Progenitor cell of endocrine pancreas (in vitro differentiated cells): Measurements from ENCODE around the gene AOX1. TPM values are rescaled to one million over a fixed set of nuclear protein-coding genes. Genes with fewer than 3 reads are reported as not detected.

Experiments
- DNase-seq: peaks from one replicate; pipeline ENCODE4 v3.0.0; 2021; ENCODE audit warnings: low spot score; ENCODE audit not compliant: unreplicated experiment
- H3K27ac Mint-ChIP-seq: 2 replicates; pipeline ENCODE4 v1.8.0; 2021; ENCODE audit warnings: mild to moderate bottlenecking, moderate library complexity, mixed read lengths
- H3K27me3 Mint-ChIP-seq: 2 replicates; pipeline ENCODE4 v1.8.0; 2021; ENCODE audit warnings: mixed read lengths
- H3K36me3 Mint-ChIP-seq: 2 replicates; pipeline ENCODE4 v1.8.0; 2022; ENCODE audit warnings: mixed read lengths; ENCODE audit not compliant: insufficient read depth
- H3K4me1 Mint-ChIP-seq: 2 replicates; pipeline ENCODE4 v1.8.0; 2021; ENCODE audit warnings: low read depth, mixed read lengths
- H3K4me3 Mint-ChIP-seq: 2 replicates; pipeline ENCODE4 v1.8.0; 2021; ENCODE audit warnings: low read depth, mild to moderate bottlenecking, moderate library complexity, mixed read lengths
- H3K9me3 Mint-ChIP-seq: 2 replicates; pipeline ENCODE4 v1.8.0; 2021; ENCODE audit warnings: low read depth, mixed read lengths
- total RNA-seq: library from RNA; stranded (reverse); gene quantifications from 2 replicates; pipeline ENCODE4 v1.2.1, GENCODE V29; 2021
- TF ChIP-seq, protein P1 (sequence below): fragments of 200-600 bp; sonication (generic); IDR thresholded peaks from one replicate; pipeline ENCODE4 v1.5.0; 2021; ENCODE audit warnings: antibody characterized with exemption, mild to moderate bottlenecking; ENCODE audit not compliant: unreplicated experiment

Gene AOX1
- total RNA-seq, 1 donor from 2014 or later, result 4.1 TPM

DNA sequence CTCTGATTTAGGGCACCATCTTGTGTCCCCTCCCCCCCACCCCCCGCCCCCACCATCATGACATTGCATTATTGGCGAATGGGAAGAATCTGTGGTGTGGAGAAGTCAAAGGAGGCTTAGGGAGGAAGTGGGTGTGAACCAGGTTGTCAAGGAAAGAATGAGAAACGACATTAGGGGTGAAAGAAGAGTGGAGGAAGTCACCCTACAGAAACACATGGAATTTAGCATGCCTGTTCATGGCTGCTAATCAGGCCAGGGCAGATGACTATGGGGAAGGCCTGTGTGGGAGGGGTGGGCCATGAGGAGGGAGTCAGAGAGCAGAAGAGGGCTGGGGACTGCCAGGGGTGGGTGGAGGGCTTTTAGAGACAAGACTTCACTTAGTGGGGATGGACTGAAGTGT is 81.6 kb downstream of the AOX1 start:
- DNase-seq, result no peak
- Mint-ChIP-seq H3K36me3 (peaks cover 3% of the 10 kb centered on the region), H3K4me1 (peaks cover 3% of the 10 kb centered on the region), H3K9me3 (no peaks in the 10 kb centered on the region), H3K27ac (no peak overlapping the region), H3K27me3 (no peaks in the 10 kb centered on the region), H3K4me3 (no peak overlapping the region)
- TF ChIP-seq, protein P1, sequence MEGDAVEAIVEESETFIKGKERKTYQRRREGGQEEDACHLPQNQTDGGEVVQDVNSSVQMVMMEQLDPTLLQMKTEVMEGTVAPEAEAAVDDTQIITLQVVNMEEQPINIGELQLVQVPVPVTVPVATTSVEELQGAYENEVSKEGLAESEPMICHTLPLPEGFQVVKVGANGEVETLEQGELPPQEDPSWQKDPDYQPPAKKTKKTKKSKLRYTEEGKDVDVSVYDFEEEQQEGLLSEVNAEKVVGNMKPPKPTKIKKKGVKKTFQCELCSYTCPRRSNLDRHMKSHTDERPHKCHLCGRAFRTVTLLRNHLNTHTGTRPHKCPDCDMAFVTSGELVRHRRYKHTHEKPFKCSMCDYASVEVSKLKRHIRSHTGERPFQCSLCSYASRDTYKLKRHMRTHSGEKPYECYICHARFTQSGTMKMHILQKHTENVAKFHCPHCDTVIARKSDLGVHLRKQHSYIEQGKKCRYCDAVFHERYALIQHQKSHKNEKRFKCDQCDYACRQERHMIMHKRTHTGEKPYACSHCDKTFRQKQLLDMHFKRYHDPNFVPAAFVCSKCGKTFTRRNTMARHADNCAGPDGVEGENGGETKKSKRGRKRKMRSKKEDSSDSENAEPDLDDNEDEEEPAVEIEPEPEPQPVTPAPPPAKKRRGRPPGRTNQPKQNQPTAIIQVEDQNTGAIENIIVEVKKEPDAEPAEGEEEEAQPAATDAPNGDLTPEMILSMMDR, result no peak

DNA sequence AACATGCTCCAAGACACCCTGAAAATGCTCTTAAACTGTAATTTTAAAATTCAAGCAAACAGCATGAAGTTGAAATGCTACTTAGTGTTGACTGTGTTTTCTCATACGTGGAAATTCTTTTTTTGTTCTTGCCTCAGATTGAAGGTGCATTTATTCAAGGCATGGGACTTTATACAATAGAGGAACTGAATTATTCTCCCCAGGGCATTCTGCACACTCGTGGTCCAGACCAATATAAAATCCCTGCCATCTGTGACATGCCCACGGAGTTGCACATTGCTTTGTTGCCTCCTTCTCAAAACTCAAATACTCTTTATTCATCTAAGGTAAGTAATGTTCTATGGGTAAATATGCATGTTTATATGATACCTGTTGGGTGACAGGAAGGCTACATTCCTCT is 82.7 kb downstream of the AOX1 start:
- no peak for DNase-seq
- peaks cover 3% of the 10 kb centered on the region for H3K4me1 Mint-ChIP-seq
- H3K27ac Mint-ChIP-seq, result no peak overlapping the region
- H3K9me3 Mint-ChIP-seq, result no peaks in the 10 kb centered on the region
- H3K36me3 Mint-ChIP-seq, result peaks cover 3% of the 10 kb centered on the region
- no peaks in the 10 kb centered on the region for H3K27me3 Mint-ChIP-seq
- no peak overlapping the region for H3K4me3 Mint-ChIP-seq
- TF ChIP-seq, protein P1, result no peak

DNA sequence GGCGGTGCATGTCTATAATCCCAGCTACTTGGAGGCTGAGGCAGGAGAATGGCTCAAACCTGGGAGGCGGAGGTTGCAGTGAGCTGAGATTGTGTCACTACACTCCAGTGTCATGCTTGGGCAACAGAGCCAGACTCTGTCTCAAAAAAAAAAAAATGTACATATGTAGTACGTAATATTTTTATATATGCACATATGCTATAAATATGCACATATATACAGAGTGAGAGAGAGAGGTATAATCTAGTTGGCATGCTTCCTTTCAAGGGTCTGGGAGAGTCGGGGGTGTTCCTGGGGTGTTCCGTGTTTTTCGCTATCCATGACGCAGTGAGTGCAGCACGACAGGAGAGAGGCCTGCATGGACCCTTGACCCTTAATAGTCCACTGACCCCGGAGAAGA is 83.5 kb downstream of the AOX1 start:
- no peak for DNase-seq
- no peaks in the 10 kb centered on the region for H3K9me3 Mint-ChIP-seq
- no peak overlapping the region for H3K4me3 Mint-ChIP-seq
- H3K27ac Mint-ChIP-seq, result no peak overlapping the region
- TF ChIP-seq, protein P1, result no peak
- peaks cover 3% of the 10 kb centered on the region for H3K36me3 Mint-ChIP-seq
- H3K27me3 Mint-ChIP-seq, result no peaks in the 10 kb centered on the region
- H3K4me1 Mint-ChIP-seq, result peaks cover 3% of the 10 kb centered on the region

DNA sequence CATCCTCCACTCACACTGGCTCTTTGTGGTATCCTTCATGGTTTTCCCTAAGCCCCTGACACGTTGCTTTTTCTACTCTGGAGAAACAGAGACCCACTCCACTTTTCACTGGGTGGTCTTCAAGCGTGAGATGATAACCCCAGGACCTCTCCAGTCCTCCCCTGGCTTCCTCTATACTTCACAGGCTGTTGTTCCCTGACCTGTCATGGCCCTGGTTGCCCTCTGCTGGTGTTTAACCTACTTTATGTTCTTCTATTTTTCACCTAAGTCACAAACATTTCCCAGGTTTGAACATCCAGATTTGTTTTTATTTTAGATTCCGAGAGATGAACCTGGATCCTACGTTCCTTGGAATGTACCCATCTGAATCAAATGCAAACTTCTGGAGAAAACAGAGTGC is 84.5 kb downstream of the AOX1 start:
- no peak for DNase-seq
- H3K4me1 Mint-ChIP-seq, result peaks cover 3% of the 10 kb centered on the region
- H3K36me3 Mint-ChIP-seq, result peaks cover 3% of the 10 kb centered on the region
- H3K4me3 Mint-ChIP-seq, result no peak overlapping the region
- H3K9me3 Mint-ChIP-seq, result no peaks in the 10 kb centered on the region
- TF ChIP-seq, protein P1, result no peak
- peak overlapping the region; percentile 81 for H3K27ac Mint-ChIP-seq
- H3K27me3 Mint-ChIP-seq, result no peaks in the 10 kb centered on the region

DNA sequence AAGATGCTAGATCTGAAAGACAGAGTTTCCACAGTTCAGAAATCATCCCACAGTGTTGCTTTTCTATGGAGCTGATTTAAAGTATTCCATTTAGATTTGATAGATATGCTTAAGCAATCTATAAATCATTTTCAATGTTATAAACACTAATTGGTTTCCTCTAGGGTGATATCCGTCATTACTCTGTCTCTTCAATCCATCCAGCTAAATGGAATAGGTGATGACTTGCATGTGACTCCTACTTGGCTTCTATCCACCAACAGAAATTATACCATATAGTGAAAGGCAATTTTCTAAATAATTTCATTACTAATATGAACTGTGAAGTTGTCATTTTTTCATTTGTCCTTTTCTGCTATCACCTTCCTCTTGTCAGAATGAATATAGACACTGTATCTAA is 84.9 kb downstream of the AOX1 start:
- TF ChIP-seq, protein P1, result no peak
- no peak overlapping the region for H3K4me3 Mint-ChIP-seq
- H3K27ac Mint-ChIP-seq, result no peak overlapping the region

More for the DNA sequence above, 84.9 kb downstream of the AOX1 start:
- no peaks in the 10 kb centered on the region for H3K9me3 Mint-ChIP-seq
- DNase-seq, result no peak
- H3K27me3 Mint-ChIP-seq, result no peaks in the 10 kb centered on the region
- peaks cover 3% of the 10 kb centered on the region for H3K36me3 Mint-ChIP-seq
- peaks cover 3% of the 10 kb centered on the region for H3K4me1 Mint-ChIP-seq
